Measurements from ENCODE around the gene SLC35F5. TPM values are rescaled to one million over a fixed set of nuclear protein-coding genes. Genes with fewer than 3 reads are reported as not detected.

The SLC35F5 gene
- total and polyA plus RNA-seq, 7 donors, result 11.6 to 59.7 (median 54.2) TPM

Small RNA genes lying within 50 kb of the gene (small RNA-seq; reads per million reads assigned to genes)
- gene MIR4782, result 0 reads per million in 3 donors
- 0 reads per million in 3 donors for gene RNU6-744P

Other genes starting within 250 kb of the SLC35F5 start
- 10 to 100 TPM in 2 of 4 donors, 1 to 10 TPM in 2; 6.4 to 15.2 (median 9.0) TPM for gene RABL2A, start 129.4 kb downstream of the SLC35F5 start, total RNA-seq
- gene RABL2A, start 129.4 kb downstream of the SLC35F5 start, polyA plus RNA-seq, result 10 to 100 TPM in 1 of 3 donors, 1 to 10 TPM in 2; 5.8 to 11.6 (median 7.8) TPM
- 100 to 1,000 TPM; 129 to 171 (median 142) TPM for gene ACTR3, start 133.4 kb upstream of the SLC35F5 start, total RNA-seq
- 100 to 1,000 TPM; 108 to 178 (median 155) TPM for gene ACTR3, start 133.4 kb upstream of the SLC35F5 start, polyA plus RNA-seq

Measured in sigmoid colon (tissue), 7 donors.